ENCODE data around the gene SYCP2. TPM values are rescaled to one million over a fixed set of nuclear protein-coding genes. Genes with fewer than 3 reads are reported as not detected.

Gene SYCP2
- polyA plus RNA-seq, 1 of the 3 experiments (the other 2 are of a cell fraction), result 0.76 TPM

DNA sequence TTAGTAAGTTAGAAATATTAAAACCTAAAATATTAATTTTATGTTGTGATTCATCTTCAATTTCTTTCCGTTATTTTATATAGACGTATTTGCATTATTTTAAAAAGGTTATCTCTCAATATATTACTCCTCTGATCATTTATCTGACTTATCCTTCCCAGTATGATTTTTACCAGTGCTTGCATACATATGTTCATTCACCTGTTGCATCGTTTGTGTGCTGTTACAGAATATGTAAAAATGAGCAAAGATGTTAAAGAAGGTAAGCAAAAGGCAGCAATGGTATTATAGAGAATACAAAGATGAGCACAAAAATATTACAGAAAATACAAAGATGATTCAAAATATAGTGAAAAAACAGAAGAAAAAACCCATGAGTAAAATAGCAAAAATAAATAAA is 48.9 kb downstream of the SYCP2 start:
- TF ChIP-seq NFIC (IDR thresholded peaks at IDR 0.05; ENCODE audit: borderline replicate concordance) (no peak), FOSL2 (IDR thresholded peaks at IDR 0.05; ENCODE audit: borderline replicate concordance, low read depth) (no peak), NRF1 (IDR thresholded peaks at IDR 0.05; ENCODE audit: low read depth, low read length) (no peak), CHD2 (IDR thresholded peaks at IDR 0.05; ENCODE audit: low read length, partially characterized antibody) (no peak), GABPA (IDR thresholded peaks at IDR 0.05; ENCODE audit: low read depth) (no peak), JUND (IDR thresholded peaks at IDR 0.05) (no peak), TCF12 (IDR thresholded peaks at IDR 0.05) (no peak), ELF1 (IDR thresholded peaks at IDR 0.05) (no peak), SIN3A (IDR thresholded peaks at IDR 0.05; ENCODE audit: borderline replicate concordance, low read depth, low read length) (no peak), FOXJ3 (CRISPR knock-in tag; IDR thresholded peaks at IDR 0.05) (no peak), YY1 (IDR thresholded peaks at IDR 0.05; ENCODE audit: low read depth) (no peak), MAX (IDR thresholded peaks at IDR 0.05; ENCODE audit: low read depth) (no peak), RXRA (IDR thresholded peaks at IDR 0.05; ENCODE audit: borderline replicate concordance, low read depth) (no peak), TEAD4 (IDR thresholded peaks at IDR 0.05; ENCODE audit: borderline replicate concordance, insufficient read depth) (no peak), EZH2phosphoT487 (IDR thresholded peaks at IDR 0.05; ENCODE audit: borderline replicate concordance, low read depth) (no peak)
- TF ChIP-seq, protein P1, sequence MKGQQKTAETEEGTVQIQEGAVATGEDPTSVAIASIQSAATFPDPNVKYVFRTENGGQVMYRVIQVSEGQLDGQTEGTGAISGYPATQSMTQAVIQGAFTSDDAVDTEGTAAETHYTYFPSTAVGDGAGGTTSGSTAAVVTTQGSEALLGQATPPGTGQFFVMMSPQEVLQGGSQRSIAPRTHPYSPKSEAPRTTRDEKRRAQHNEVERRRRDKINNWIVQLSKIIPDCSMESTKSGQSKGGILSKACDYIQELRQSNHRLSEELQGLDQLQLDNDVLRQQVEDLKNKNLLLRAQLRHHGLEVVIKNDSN (IDR thresholded peaks at IDR 0.05; ENCODE audit: borderline replicate concordance, low read depth), result no peak
- TF ChIP-seq, protein P2, sequence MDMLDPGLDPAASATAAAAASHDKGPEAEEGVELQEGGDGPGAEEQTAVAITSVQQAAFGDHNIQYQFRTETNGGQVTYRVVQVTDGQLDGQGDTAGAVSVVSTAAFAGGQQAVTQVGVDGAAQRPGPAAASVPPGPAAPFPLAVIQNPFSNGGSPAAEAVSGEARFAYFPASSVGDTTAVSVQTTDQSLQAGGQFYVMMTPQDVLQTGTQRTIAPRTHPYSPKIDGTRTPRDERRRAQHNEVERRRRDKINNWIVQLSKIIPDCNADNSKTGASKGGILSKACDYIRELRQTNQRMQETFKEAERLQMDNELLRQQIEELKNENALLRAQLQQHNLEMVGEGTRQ (IDR thresholded peaks at IDR 0.05; ENCODE audit: borderline replicate concordance, low read depth, low read length), result no peak
- no peak overlapping the region for H2AFZ ChIP-seq (ENCODE audit: low read depth)
- H3K27ac ChIP-seq (ENCODE audit: low read depth in 2 of 2, low read length in 1 of 2), result no peak overlapping the region
- H4K20me1 ChIP-seq (ENCODE audit: insufficient read depth), result no peaks in the 10 kb centered on the region
- no peaks in the 10 kb centered on the region for H3K4me1 ChIP-seq (ENCODE audit: control insufficient read depth in 1 of 2, insufficient read depth in 2 of 2, low read depth in 1 of 2, low read length in 1 of 2)
- H3K79me2 ChIP-seq (ENCODE audit: insufficient read depth), result no peaks in the 10 kb centered on the region
- H3K9me2 ChIP-seq, result no peaks in the 10 kb centered on the region; the same call in 1 of the 2 replicates
- H3K36me3 ChIP-seq (replicated peaks in 1 of 2; ENCODE audit: control insufficient read depth in 1 of 2, insufficient read depth in 2 of 2, low read length in 1 of 2), result peaks cover 3 to 6% of the 10 kb centered on the region in 2 experiments
- 72% methylated on average over 3 of the region's 3 CpGs for WGBS (ENCODE audit: low lambda C conversion rate)
- ChIA-PET CTCF (interaction anchor here (0.7 kb wide), 1 partner anchor 72 kb away, joined by 3 read pairs; no protein-coding TSS in a partner anchor), POLR2A (no interaction called here)
- H3K9ac ChIP-seq, result no peak overlapping the region
- no peak overlapping the region for H3K4me3 ChIP-seq (ENCODE audit: low read depth in 2 of 2, low read length in 1 of 2)
- no peak overlapping the region for H3K4me2 ChIP-seq
- DNase-seq, result no peak
- H3K27me3 ChIP-seq (ENCODE audit: insufficient read depth), result no peaks in the 10 kb centered on the region
- no peaks in the 10 kb centered on the region for H3K9me3 ChIP-seq
- H3F3A ChIP-seq (replicated peaks; ENCODE audit: insufficient read depth), result no peaks in the 10 kb centered on the region

DNA sequence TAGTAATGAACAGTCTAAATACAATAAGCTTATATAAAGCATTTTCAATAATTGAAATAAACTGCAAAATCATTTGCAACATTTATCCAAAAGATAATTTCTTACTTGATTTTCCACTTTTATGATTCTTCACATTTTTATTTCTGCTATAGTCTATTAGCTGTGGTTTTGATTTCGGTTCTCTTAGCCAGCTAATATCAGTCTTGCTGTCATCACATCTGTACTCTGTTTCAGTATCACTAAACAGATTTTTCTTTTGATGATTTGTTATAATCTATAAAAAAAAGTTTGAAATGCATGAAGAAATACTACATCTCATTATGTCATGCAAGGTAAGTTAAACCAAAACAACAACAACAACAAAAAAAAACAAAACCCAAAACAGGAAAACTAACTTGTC is 53.2 kb downstream of the SYCP2 start:
- Histone ChIP-seq H3K9me3 (no peaks in the 10 kb centered on the region), H3K27me3 (ENCODE audit: insufficient read depth) (no peaks in the 10 kb centered on the region), H3K36me3 (replicated peaks in 1 of 2; ENCODE audit: control insufficient read depth in 1 of 2, insufficient read depth in 2 of 2, low read length in 1 of 2) (peaks cover 9 to 12% of the 10 kb centered on the region in 2 experiments), H3K9me2 (no peaks in the 10 kb centered on the region; the same call in 1 of the 2 replicates), H3F3A (replicated peaks; ENCODE audit: insufficient read depth) (peaks cover 5% of the 10 kb centered on the region), H3K79me2 (ENCODE audit: insufficient read depth) (no peaks in the 10 kb centered on the region), H3K27ac (ENCODE audit: low read depth in 2 of 2, low read length in 1 of 2) (no peak overlapping the region), H3K4me1 (ENCODE audit: control insufficient read depth in 1 of 2, insufficient read depth in 2 of 2, low read depth in 1 of 2, low read length in 1 of 2) (no peaks in the 10 kb centered on the region), H3K9ac (no peak overlapping the region), H2AFZ (ENCODE audit: low read depth) (no peak overlapping the region), H4K20me1 (ENCODE audit: insufficient read depth) (no peaks in the 10 kb centered on the region), H3K4me3 (ENCODE audit: low read depth in 2 of 2, low read length in 1 of 2) (no peak overlapping the region), H3K4me2 (no peak overlapping the region)
- no peak for DNase-seq
- POLR2A ChIA-PET, result no interaction called here
- CTCF ChIA-PET, result interaction anchor here (0.9 to 1.2 kb wide), 3 partner anchors 11 to 108 kb away, joined by 3 to 4 read pairs (median 4); no protein-coding TSS in a partner anchor
- TF ChIP-seq MXI1 (IDR thresholded peaks at IDR 0.05; ENCODE audit: low read depth, low read length), result no peak
- WGBS (ENCODE audit: low lambda C conversion rate), result 82% methylated on average over 1 of the region's 1 CpG
